HEK293 (cell line): ENCODE measurements around the gene TFB2M.

Source experiments
- CTCF ChIA-PET: fragments of 350-600 bp; formaldehyde crosslinking; extraction: SDS; loops from one replicate; lab custom pipeline; 2021; ENCODE audit warnings: antibody characterized with exemption; lab: Yijun Ruan, JAX
- POLR2A ChIA-PET: fragments of 300-600 bp; formaldehyde crosslinking; extraction: SDS; loops from one replicate; lab custom pipeline; 2020; ENCODE audit warnings: antibody characterized with exemption, inconsistent platforms; lab: Yijun Ruan, JAX
- H3K27ac ChIP-seq: fragments of 200-500 bp; sonication (Bioruptor generic); 2 replicates; pipeline ENCODE4 v1.5.1; 2014; ENCODE audit warnings: low read depth, low read length, control low read depth, inconsistent platforms; ENCODE audit errors: extremely low read depth
- H3K36me3 ChIP-seq, 2 experiments: fragments of 200-500 bp in 1 of 2; sonication (Bioruptor generic) in 1 of 2; 1 replicate in 1 of 2; 2 replicates in 1 of 2; pipeline ENCODE4 v1.5.1; 2014 to 2017; ENCODE audit warnings: inconsistent platforms in 2 of 2, low read length in 2 of 2; ENCODE audit not compliant: control insufficient read depth in 2 of 2, insufficient read depth in 1 of 2
- H3K4me1 ChIP-seq: fragments of 200-500 bp; sonication (Bioruptor generic); 2 replicates; pipeline ENCODE4 v1.5.1; 2014; ENCODE audit warnings: mild to moderate bottlenecking, low read length, inconsistent platforms; ENCODE audit not compliant: control insufficient read depth, insufficient read depth
- H3K4me3 ChIP-seq: 2 replicates; pipeline ENCODE4 v1.5.1; 2011; ENCODE audit warnings: low read depth, mild to moderate bottlenecking, control low read depth, low read length, moderate library complexity
- H3K9me3 ChIP-seq: fragments of 200-500 bp; sonication (Bioruptor generic); 2 replicates; pipeline ENCODE4 v1.5.1; 2014; ENCODE audit warnings: low read depth, low read length, inconsistent platforms; ENCODE audit not compliant: control insufficient read depth, insufficient read depth
- OVOL3 ChIP-seq: fragments of 450-650 bp; formaldehyde crosslinking; IDR thresholded peaks from 2 replicates; pipeline ENCODE4 v1.5.1; 2016; ENCODE audit warnings: missing biosample characterization, missing genetic modification characterization
- YY1 ChIP-seq: fragments of 450-650 bp; formaldehyde crosslinking; IDR thresholded peaks from 2 replicates; pipeline ENCODE4 v1.5.1; 2018; ENCODE audit warnings: missing biosample characterization, missing genetic modification characterization
- ZFP69B ChIP-seq: fragments of 450-650 bp; formaldehyde crosslinking; IDR thresholded peaks from 2 replicates; pipeline ENCODE4 v1.5.1; 2016; ENCODE audit warnings: missing biosample characterization, missing genetic modification characterization
- ZNF112 ChIP-seq: fragments of 450-650 bp; formaldehyde crosslinking; IDR thresholded peaks from 2 replicates; pipeline ENCODE4 v1.5.0; 2017; ENCODE audit warnings: missing biosample characterization, missing genetic modification characterization
- ZNF146 ChIP-seq: fragments of 450-650 bp; formaldehyde crosslinking; IDR thresholded peaks from 2 replicates; pipeline ENCODE4 v1.5.1; 2016; ENCODE audit warnings: missing biosample characterization, missing genetic modification characterization
- ZNF148 ChIP-seq: fragments of 450-650 bp; formaldehyde crosslinking; IDR thresholded peaks from 2 replicates; pipeline ENCODE4 v1.5.0; 2017; ENCODE audit warnings: missing biosample characterization, missing genetic modification characterization, borderline replicate concordance
- ZNF221 ChIP-seq: fragments of 450-650 bp; formaldehyde crosslinking; IDR thresholded peaks from 2 replicates; pipeline ENCODE4 v1.5.1; 2017; ENCODE audit warnings: missing biosample characterization, missing genetic modification characterization, borderline replicate concordance
- ZNF26 ChIP-seq: fragments of 450-650 bp; formaldehyde crosslinking; IDR thresholded peaks from 2 replicates; pipeline ENCODE4 v1.5.1; 2016; ENCODE audit warnings: missing biosample characterization, missing genetic modification characterization
- ZNF266 ChIP-seq: fragments of 450-650 bp; formaldehyde crosslinking; IDR thresholded peaks from 2 replicates; pipeline ENCODE4 v1.5.1; 2016; ENCODE audit warnings: missing biosample characterization, missing genetic modification characterization, low read depth
- ZNF324 ChIP-seq: fragments of 450-650 bp; formaldehyde crosslinking; IDR thresholded peaks from 2 replicates; pipeline ENCODE4 v1.5.1; 2016; ENCODE audit warnings: missing biosample characterization, missing genetic modification characterization
- ZNF398 ChIP-seq: fragments of 450-650 bp; formaldehyde crosslinking; IDR thresholded peaks from 2 replicates; pipeline ENCODE4 v1.5.1; 2017; ENCODE audit warnings: missing biosample characterization, missing genetic modification characterization
- ZNF660 ChIP-seq: fragments of 450-650 bp; IDR thresholded peaks from 2 replicates; pipeline ENCODE4 v1.5.1; 2018; ENCODE audit warnings: missing biosample characterization, mild to moderate bottlenecking, missing genetic modification characterization
- ZNF791 ChIP-seq: fragments of 450-650 bp; formaldehyde crosslinking; IDR thresholded peaks from 2 replicates; pipeline ENCODE4 v1.5.1; 2016; ENCODE audit warnings: missing biosample characterization, missing genetic modification characterization
- TF ChIP-seq, protein P1 (sequence below): fragments of 450-650 bp; formaldehyde crosslinking; IDR thresholded peaks from 2 replicates; pipeline ENCODE4 v1.5.1; 2016; ENCODE audit warnings: missing biosample characterization, missing genetic modification characterization
- TF ChIP-seq, protein P2 (sequence below): fragments of 450-650 bp; formaldehyde crosslinking; IDR thresholded peaks from 2 replicates; pipeline ENCODE4 v1.5.1; 2016; ENCODE audit warnings: missing biosample characterization, missing genetic modification characterization
- TF ChIP-seq, protein P3 (sequence below): fragments of 450-650 bp; formaldehyde crosslinking; IDR thresholded peaks from 2 replicates; pipeline ENCODE4 v1.5.1; 2016; ENCODE audit warnings: missing biosample characterization, missing genetic modification characterization

The TFB2M gene

GRCh38 chr1:246597971-246598370, 31.9 kb upstream of the TFB2M start:
- Histone ChIP-seq H3K9me3 (no peaks in the 10 kb centered on the region), H3K27ac (no peak overlapping the region), H3K4me1 (no peaks in the 10 kb centered on the region), H3K36me3 (no peaks in the 10 kb centered on the region), H3K4me3 (no peak overlapping the region)
- ChIA-PET POLR2A (no interaction called here), CTCF (no interaction called here)
- TF ChIP-seq YY1 (tag by site-specific recombination) (no peak), ZNF266 (tag by site-specific recombination) (no peak), ZNF112 (tag by site-specific recombination) (no peak), ZFP69B (tag by site-specific recombination) (no peak), ZNF324 (tag by site-specific recombination) (no peak), ZNF221 (no peak), ZNF148 (tag by site-specific recombination) (no peak), ZNF660 (tag by site-specific recombination) (no peak), OVOL3 (tag by site-specific recombination) (no peak), ZNF791 (tag by site-specific recombination) (no peak), ZNF398 (tag by site-specific recombination) (no peak), ZNF26 (no peak), ZNF146 (tag by site-specific recombination) (no peak)
- TF ChIP-seq, protein P1, sequence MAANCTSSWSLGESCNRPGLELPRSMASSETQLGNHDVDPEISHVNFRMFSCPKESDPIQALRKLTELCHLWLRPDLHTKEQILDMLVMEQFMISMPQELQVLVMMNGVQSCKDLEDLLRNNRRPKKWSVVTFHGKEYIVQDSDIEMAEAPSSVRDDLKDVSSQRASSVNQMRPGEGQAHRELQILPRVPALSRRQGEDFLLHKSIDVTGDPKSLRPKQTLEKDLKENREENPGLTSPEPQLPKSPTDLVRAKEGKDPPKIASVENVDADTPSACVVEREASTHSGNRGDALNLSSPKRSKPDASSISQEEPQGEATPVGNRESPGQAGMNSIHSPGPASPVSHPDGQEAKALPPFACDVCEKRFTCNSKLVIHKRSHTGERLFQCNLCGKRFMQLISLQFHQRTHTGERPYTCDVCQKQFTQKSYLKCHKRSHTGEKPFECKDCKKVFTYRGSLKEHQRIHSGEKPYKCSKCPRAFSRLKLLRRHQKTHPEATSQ (tag by site-specific recombination) = no peak
- TF ChIP-seq, protein P2, sequence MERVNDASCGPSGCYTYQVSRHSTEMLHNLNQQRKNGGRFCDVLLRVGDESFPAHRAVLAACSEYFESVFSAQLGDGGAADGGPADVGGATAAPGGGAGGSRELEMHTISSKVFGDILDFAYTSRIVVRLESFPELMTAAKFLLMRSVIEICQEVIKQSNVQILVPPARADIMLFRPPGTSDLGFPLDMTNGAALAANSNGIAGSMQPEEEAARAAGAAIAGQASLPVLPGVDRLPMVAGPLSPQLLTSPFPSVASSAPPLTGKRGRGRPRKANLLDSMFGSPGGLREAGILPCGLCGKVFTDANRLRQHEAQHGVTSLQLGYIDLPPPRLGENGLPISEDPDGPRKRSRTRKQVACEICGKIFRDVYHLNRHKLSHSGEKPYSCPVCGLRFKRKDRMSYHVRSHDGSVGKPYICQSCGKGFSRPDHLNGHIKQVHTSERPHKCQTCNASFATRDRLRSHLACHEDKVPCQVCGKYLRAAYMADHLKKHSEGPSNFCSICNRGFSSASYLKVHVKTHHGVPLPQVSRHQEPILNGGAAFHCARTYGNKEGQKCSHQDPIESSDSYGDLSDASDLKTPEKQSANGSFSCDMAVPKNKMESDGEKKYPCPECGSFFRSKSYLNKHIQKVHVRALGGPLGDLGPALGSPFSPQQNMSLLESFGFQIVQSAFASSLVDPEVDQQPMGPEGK (tag by site-specific recombination) = no peak
- TF ChIP-seq, protein P3, sequence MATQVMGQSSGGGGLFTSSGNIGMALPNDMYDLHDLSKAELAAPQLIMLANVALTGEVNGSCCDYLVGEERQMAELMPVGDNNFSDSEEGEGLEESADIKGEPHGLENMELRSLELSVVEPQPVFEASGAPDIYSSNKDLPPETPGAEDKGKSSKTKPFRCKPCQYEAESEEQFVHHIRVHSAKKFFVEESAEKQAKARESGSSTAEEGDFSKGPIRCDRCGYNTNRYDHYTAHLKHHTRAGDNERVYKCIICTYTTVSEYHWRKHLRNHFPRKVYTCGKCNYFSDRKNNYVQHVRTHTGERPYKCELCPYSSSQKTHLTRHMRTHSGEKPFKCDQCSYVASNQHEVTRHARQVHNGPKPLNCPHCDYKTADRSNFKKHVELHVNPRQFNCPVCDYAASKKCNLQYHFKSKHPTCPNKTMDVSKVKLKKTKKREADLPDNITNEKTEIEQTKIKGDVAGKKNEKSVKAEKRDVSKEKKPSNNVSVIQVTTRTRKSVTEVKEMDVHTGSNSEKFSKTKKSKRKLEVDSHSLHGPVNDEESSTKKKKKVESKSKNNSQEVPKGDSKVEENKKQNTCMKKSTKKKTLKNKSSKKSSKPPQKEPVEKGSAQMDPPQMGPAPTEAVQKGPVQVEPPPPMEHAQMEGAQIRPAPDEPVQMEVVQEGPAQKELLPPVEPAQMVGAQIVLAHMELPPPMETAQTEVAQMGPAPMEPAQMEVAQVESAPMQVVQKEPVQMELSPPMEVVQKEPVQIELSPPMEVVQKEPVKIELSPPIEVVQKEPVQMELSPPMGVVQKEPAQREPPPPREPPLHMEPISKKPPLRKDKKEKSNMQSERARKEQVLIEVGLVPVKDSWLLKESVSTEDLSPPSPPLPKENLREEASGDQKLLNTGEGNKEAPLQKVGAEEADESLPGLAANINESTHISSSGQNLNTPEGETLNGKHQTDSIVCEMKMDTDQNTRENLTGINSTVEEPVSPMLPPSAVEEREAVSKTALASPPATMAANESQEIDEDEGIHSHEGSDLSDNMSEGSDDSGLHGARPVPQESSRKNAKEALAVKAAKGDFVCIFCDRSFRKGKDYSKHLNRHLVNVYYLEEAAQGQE (tag by site-specific recombination) = no peak
